T-helper 2 cell treated with Interferon-gamma antibody and Interleukin-4, amounts not matched to agents 5 μg/mL and 100 μg/mL, for 36 hours (primary cell): ENCODE measurements around the gene L1TD1.
"Not testable (repeated sequence)": the region's sequence is repeated elsewhere in the genome, so short reads cannot be mapped to it uniquely, and the experiment has no call there.

Experiments used
- DNase-seq: peaks from one replicate; pipeline ENCODE4 v3.0.0; 2021; ENCODE audit warnings: low spot score
- H3K27ac Mint-ChIP-seq: one replicate; pipeline ENCODE4 v1.8.0; 2021; ENCODE audit warnings: mild to moderate bottlenecking, mixed read lengths
- H3K27me3 Mint-ChIP-seq: one replicate; pipeline ENCODE4 v1.8.0; 2021; ENCODE audit warnings: low read depth, mixed read lengths
- H3K36me3 Mint-ChIP-seq: one replicate; pipeline ENCODE4 v1.8.0; 2021; ENCODE audit warnings: low read depth, mixed read lengths
- H3K4me1 Mint-ChIP-seq: one replicate; pipeline ENCODE4 v1.8.0; 2021; ENCODE audit warnings: low read depth, mixed read lengths
- H3K4me3 Mint-ChIP-seq: one replicate; pipeline ENCODE4 v1.8.0; 2022; ENCODE audit warnings: mild to moderate bottlenecking, moderate library complexity, mixed read lengths
- H3K9me3 Mint-ChIP-seq: one replicate; pipeline ENCODE4 v1.8.0; 2021; ENCODE audit warnings: mixed read lengths

Gene L1TD1

DNA sequence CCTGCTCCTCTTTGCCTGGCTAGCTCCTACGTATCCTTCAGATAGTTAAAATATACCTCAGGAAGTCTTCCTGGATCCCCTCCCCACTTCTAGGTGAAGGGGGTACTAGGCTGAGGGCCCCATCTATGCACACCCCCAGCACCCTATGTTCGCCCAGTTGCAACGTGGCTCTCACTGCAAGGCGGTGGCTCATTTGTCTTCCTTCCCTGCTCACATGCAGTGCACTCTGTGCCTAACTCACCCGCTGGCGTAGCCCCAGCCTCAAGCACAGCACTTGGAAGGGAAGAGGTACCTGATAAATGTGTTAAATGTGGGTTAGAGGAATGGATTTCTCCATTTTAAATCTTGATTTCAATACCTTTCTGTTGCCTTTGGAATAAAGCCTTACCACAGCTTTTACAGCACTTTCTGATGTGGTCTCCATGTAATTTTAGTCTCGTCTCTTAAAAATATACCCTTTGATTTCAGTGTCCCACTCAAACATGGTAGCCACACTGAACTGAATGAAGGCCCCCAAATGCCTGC is 39.3 kb downstream of the L1TD1 start:
- no peak for DNase-seq
- Mint-ChIP-seq H3K27ac (no peak overlapping the region), H3K4me1 (no peaks in the 10 kb centered on the region), H3K4me3 (no peak overlapping the region), H3K36me3 (no peaks in the 10 kb centered on the region), H3K9me3 (no peaks in the 10 kb centered on the region), H3K27me3 (peaks cover 2% of the 10 kb centered on the region)

DNA sequence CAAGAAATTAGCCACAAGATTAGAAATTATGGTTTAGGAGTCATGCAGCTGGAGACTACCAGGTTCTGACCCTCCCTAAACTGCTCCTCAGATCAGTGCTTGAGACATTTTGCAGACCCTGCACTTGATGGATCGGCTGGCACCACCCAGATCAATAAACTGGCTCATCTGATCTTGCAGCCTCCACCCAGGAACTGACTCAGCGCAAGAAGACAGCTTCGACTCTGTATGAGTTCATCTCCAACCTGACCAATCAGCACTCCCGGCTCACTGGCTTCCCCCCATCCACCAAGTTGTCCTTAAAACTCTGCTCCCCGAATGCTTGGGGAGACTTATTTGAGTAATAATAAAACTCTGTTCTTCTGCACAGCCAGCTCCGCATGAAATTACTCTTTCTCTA is 40.0 kb downstream of the L1TD1 start:
- Mint-ChIP-seq H3K9me3 (no peaks in the 10 kb centered on the region), H3K36me3 (no peaks in the 10 kb centered on the region), H3K4me1 (no peaks in the 10 kb centered on the region), H3K27ac (no peak overlapping the region), H3K27me3 (peaks cover 2% of the 10 kb centered on the region), H3K4me3 (no peak overlapping the region)
- DNase-seq: no peak

DNA sequence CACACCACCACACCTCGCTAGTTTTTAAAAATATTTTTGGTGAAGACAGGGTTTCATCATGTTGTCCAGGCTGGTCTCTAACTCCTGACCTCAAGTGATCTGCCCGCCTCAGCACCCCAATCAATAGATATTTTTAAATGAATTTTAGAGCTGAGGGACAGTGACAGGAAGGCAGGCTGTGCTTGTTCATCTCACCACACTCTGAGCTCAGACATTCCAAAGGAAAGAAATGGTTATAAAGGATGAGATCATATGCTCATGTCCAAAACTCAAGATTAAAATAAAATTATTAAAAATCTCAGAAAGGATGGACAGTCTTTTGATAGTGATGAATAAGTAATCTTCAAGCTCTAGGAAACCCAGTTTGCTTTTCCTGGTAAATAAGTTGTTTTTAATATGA is 40.9 kb downstream of the L1TD1 start:
- Mint-ChIP-seq H3K27me3 (peaks cover 1% of the 10 kb centered on the region), H3K4me1 (no peaks in the 10 kb centered on the region), H3K9me3 (no peaks in the 10 kb centered on the region)

DNA sequence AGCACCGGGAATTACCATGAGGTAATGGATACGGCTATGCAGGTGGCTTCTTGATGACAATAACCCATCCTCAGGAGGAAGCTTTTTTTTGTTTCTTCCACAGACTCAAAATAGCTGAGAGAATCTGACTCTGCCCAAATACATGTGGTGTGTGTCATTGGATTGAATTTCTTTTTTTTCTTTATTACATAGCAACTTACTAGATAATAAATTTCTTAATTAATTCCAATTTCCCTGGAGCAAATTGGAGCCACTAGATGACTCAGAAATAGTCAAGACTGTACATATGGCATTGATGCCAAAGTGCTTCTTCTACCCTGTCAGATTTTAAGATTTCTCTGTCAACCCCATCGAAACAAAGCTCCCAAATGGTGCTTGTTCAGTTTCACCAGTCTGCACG is 42.7 kb downstream of the L1TD1 start:
- Mint-ChIP-seq H3K36me3 (no peaks in the 10 kb centered on the region), H3K9me3 (no peaks in the 10 kb centered on the region), H3K27ac (no peak overlapping the region), H3K27me3 (no peaks in the 10 kb centered on the region), H3K4me1 (no peaks in the 10 kb centered on the region), H3K4me3 (no peak overlapping the region)
- DNase-seq: no peak

More for the DNA sequence above, 40.9 kb downstream of the L1TD1 start:
- no peak overlapping the region for H3K4me3 Mint-ChIP-seq
- H3K36me3 Mint-ChIP-seq: no peaks in the 10 kb centered on the region
- no peak overlapping the region for H3K27ac Mint-ChIP-seq
- no peak for DNase-seq

- DNase-seq: no peak
- no peaks in the 10 kb centered on the region for H3K4me1 Mint-ChIP-seq
- no peak overlapping the region for H3K27ac Mint-ChIP-seq
- H3K27me3 Mint-ChIP-seq: no peaks in the 10 kb centered on the region
- H3K9me3 Mint-ChIP-seq: no peaks in the 10 kb centered on the region
- no peaks in the 10 kb centered on the region for H3K36me3 Mint-ChIP-seq
- no peak overlapping the region for H3K4me3 Mint-ChIP-seq
These were observed 43.3 kb downstream of the L1TD1 start for GRCh38 chr1:62237950-62238374.

GRCh38 chr1:62238507-62238906 is 43.9 kb downstream of the L1TD1 start:
- no peaks in the 10 kb centered on the region for H3K36me3 Mint-ChIP-seq
- no peaks in the 10 kb centered on the region for H3K9me3 Mint-ChIP-seq
- H3K4me1 Mint-ChIP-seq: no peaks in the 10 kb centered on the region
- no peak overlapping the region for H3K27ac Mint-ChIP-seq
- DNase-seq: no peak
- no peak overlapping the region for H3K4me3 Mint-ChIP-seq
- H3K27me3 Mint-ChIP-seq: no peaks in the 10 kb centered on the region

DNA sequence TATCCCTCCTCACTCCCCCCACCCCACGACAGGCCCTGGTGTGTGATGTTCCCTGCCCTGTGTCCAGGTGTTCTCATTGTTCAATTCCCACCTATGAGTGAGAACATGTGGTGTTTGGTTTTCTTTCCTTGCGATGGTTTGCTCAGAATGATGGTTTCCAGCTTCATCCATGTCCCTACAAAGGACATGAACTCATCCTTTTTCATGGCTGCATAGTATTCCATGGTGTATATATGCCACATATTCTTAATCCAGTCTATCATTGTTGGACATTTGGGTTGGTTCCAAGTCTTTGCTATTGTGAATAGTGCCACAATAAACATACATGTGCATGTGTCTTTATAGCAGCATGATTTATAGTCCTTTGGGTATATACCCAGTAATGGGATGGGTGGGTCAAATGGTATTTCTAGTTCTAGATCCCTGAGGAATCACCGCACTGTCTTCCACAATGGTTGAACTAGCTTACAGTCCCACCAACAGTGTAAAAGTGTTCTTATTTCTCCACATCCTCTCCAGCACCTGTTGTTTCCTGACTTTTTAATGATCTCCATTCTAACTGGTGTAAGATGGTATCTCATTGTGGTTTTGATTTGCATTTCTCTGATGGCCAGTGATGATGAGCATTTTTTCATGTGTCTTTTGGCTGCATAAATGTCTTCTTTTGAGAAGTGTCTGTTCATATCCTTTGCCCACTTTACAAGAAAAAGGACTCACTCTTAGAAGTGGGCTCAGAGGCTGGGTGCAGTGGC is 45.2 kb downstream of the L1TD1 start:
- H3K4me1 Mint-ChIP-seq, H3K27ac Mint-ChIP-seq, DNase-seq, H3K27me3 Mint-ChIP-seq, H3K9me3 Mint-ChIP-seq, H3K4me3 Mint-ChIP-seq, H3K36me3 Mint-ChIP-seq: not testable (repeated sequence)

DNA sequence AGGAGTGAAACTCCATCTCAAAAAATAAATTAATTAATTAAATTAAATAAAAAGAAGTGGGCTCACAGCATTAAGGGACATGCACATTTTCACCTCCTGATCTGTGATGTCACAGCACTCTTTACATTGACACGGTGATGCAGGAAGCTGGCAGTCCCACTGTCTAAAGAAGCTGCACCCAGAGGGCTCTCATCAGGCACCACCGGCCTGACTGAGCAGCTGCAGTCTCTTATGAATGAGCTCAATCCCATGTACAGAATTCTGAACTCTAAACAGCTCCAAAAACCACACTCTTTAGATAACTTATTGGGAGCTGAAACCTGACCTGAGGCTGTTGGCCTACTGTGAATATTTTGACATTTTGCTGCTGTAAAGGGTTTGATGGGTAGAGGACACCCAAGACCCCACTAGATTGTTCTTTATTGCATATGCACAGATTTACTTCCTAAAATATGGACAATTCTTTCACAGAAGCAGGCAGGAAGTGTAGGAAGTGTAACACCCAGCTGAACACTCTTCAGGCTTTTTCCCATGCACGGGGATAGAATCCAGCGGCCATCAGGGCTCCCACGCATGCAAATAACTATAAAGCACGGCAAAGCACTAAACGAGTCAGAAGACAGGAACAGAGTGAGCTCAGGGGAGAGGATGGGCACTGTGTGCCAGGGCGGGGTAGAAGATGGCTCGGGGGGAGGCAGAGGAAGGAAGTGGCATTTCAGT is 46.2 kb downstream of the L1TD1 start:
- no peak for DNase-seq
- H3K9me3 Mint-ChIP-seq: no peaks in the 10 kb centered on the region
- H3K4me1 Mint-ChIP-seq: no peaks in the 10 kb centered on the region
- no peak overlapping the region for H3K4me3 Mint-ChIP-seq
- H3K27me3 Mint-ChIP-seq: no peaks in the 10 kb centered on the region
- H3K36me3 Mint-ChIP-seq: no peaks in the 10 kb centered on the region
- no peak overlapping the region for H3K27ac Mint-ChIP-seq

- no peak for DNase-seq
- Mint-ChIP-seq H3K36me3 (no peaks in the 10 kb centered on the region), H3K4me3 (no peak overlapping the region), H3K4me1 (no peaks in the 10 kb centered on the region), H3K27ac (no peak overlapping the region), H3K27me3 (no peaks in the 10 kb centered on the region), H3K9me3 (no peaks in the 10 kb centered on the region)
These were observed 46.9 kb downstream of the L1TD1 start for GRCh38 chr1:62241371-62242131.

DNA sequence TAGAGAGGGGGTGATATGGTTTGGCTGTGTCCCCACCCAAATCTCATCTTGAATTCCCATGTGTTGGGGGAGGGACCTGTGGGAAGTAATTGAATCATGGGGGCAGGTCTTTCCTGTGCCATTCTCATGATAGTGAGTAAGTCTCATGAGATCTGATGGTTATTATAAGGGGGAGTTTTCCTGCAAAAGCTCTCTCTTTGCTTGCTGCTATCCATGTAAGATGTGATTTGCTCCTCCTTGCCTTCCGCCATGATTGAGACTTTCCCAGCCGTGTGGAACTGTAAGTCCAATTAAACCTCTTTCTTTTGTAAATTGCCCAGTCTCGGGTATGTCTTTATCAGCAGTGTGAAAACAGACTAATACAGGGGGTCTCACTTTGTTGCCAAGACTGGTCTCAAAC is 49.7 kb downstream of the L1TD1 start:
- H3K27ac Mint-ChIP-seq, H3K4me3 Mint-ChIP-seq, H3K27me3 Mint-ChIP-seq: not testable (repeated sequence)

GRCh38 chr1:62245201-62245600 is 50.6 kb downstream of the L1TD1 start:
- Mint-ChIP-seq H3K9me3 (no peaks in the 10 kb centered on the region), H3K27me3 (no peaks in the 10 kb centered on the region), H3K27ac (no peak overlapping the region)

More for the DNA sequence above, 49.7 kb downstream of the L1TD1 start:
- not testable (repeated sequence) for DNase-seq, H3K4me1 Mint-ChIP-seq, H3K36me3 Mint-ChIP-seq, H3K9me3 Mint-ChIP-seq

DNA sequence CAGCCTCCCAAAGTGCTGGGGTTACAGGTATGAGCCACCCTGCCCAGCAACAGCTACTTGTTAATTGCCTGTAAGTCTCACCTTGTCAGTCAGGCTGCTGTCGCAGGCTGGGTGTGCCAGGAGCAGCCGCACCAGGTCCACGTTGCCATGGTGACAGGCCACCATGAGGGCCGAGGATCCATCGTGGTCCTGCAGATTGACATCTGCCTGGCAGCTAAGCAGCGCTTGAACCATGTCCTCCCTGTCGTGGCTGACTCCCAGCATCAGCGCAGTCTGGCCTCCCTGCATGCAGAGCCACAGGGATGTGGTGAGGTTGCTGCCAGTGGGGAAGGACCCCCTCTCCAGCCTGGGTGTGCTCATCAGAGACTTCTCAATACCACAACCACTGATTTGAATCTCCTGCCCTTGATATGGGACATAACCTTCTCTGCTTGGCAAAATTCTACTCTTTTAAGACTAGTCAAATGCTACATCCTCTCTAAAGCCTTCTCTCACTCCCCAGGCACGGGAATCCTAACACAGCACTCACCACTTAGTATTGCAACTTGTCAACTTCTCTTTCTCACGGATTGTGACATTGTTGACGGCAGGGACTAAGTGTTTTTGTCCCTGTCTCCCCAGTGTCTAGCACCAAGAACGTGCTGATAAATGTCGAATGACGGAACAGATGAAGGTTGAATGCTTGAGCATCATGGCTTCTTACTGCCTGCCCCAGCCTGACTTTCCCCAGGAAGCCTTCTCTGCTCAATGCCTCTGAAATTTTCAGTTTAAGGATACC is 52.9 kb downstream of the L1TD1 start:
- Mint-ChIP-seq H3K4me1 (no peaks in the 10 kb centered on the region), H3K27me3 (no peaks in the 10 kb centered on the region), H3K27ac (no peak overlapping the region)

More at GRCh38 chr1:62245201-62245600, 50.6 kb downstream of the L1TD1 start:
- no peak for DNase-seq
- Mint-ChIP-seq H3K36me3 (no peaks in the 10 kb centered on the region), H3K4me1 (no peaks in the 10 kb centered on the region), H3K4me3 (no peak overlapping the region)

DNA sequence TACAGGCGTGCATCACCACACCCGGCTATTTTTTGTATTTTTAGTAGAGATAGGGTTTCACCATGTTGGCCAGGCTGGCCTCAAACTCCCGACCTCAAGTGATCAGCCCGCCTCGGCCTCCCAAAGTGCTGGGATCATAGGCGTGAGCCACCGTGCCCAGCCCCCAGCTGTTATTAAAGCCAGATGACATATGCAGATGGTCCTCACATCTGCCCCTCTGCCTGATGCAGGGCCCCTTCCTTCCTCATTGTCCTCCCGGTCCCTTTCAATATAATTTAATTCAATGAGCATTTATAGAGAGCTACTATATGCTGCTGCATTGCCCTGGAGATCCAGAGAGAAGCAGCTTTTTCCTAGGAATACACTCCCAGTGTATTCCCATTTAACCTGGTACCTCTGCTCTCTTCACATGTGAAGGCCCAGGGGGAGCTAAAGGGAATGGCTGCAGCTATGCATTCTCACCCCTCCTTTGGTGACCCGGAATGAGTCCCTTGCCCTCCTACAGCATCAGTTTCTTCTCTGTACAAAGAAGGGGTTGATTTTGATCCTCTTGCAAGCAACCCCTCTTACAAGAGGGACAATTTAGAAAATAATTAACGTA is 55.6 kb downstream of the L1TD1 start:
- H3K4me3 Mint-ChIP-seq: no peak overlapping the region
- DNase-seq: no peak
- no peaks in the 10 kb centered on the region for H3K4me1 Mint-ChIP-seq
- no peaks in the 10 kb centered on the region for H3K27me3 Mint-ChIP-seq
- no peaks in the 10 kb centered on the region for H3K36me3 Mint-ChIP-seq
- no peaks in the 10 kb centered on the region for H3K9me3 Mint-ChIP-seq
- H3K27ac Mint-ChIP-seq: no peak overlapping the region

More for the DNA sequence above, 52.9 kb downstream of the L1TD1 start:
- Mint-ChIP-seq H3K36me3 (no peaks in the 10 kb centered on the region), H3K9me3 (no peaks in the 10 kb centered on the region), H3K4me3 (no peak overlapping the region)
- no peak for DNase-seq
